GM23338 (cell line): ENCODE measurements around the gene TRMT44. TPM values are rescaled to one million over a fixed set of nuclear protein-coding genes. Genes with fewer than 3 reads are reported as not detected.

ENCODE experiments used
- ATAC-seq: fragments of 200-7000 bp; cut with Tn5 transposase; 3 replicates; pipeline ENCODE4 v1.9.1; 2020
- DNase-seq: peaks from one replicate; pipeline ENCODE4 v3.0.0-alpha.2; 2015; ENCODE audit warnings: low spot score
- H2AFZ ChIP-seq: fragments of 200-600 bp; sonication (generic); 2 replicates; pipeline ENCODE4 v1.8.0; 2016; ENCODE audit warnings: antibody characterized with exemption, mild to moderate bottlenecking, moderate library complexity
- H3F3A ChIP-seq: fragments of 200-600 bp; sonication (generic); replicated peaks from 2 replicates; pipeline ENCODE4 v1.8.0; 2017; ENCODE audit warnings: antibody characterized with exemption, mixed run types, low read depth
- H3K27ac ChIP-seq: fragments of 200-600 bp; sonication (generic); 2 replicates; pipeline ENCODE4 v1.6.1; 2016; ENCODE audit warnings: low read depth
- H3K27me3 ChIP-seq: fragments of 200-600 bp; sonication (generic); 2 replicates; pipeline ENCODE4 v1.8.0; 2016; ENCODE audit warnings: mild to moderate bottlenecking, mixed run types, moderate library complexity; ENCODE audit not compliant: insufficient read depth
- H3K36me3 ChIP-seq: fragments of 200-600 bp; sonication (generic); 2 replicates; pipeline ENCODE4 v1.8.0; 2016; ENCODE audit warnings: mild to moderate bottlenecking; ENCODE audit not compliant: insufficient read depth
- H3K4me1 ChIP-seq: fragments of 200-600 bp; sonication (generic); 2 replicates; pipeline ENCODE4 v1.8.0; 2016; ENCODE audit warnings: mild to moderate bottlenecking, moderate library complexity; ENCODE audit not compliant: insufficient read depth
- H3K4me2 ChIP-seq: fragments of 200-600 bp; sonication (generic); 2 replicates; pipeline ENCODE4 v1.7.1; 2017; ENCODE audit warnings: mixed run types
- H3K4me3 ChIP-seq: fragments of 200-600 bp; sonication (generic); 2 replicates; pipeline ENCODE4 v1.6.1; 2016; ENCODE audit warnings: mixed run types
- H3K79me2 ChIP-seq: fragments of 200-600 bp; sonication (generic); replicated peaks from 2 replicates; pipeline ENCODE4 v1.8.0; 2017; ENCODE audit warnings: mild to moderate bottlenecking; ENCODE audit not compliant: insufficient read depth
- H3K9me2 ChIP-seq: fragments of 200-600 bp; sonication (generic); 2 replicates; pipeline ENCODE4 v1.8.0; 2017; ENCODE audit not compliant: insufficient read depth
- H4K20me1 ChIP-seq: fragments of 200-600 bp; sonication (generic); replicated peaks from 2 replicates; pipeline ENCODE4 v1.8.0; 2017; ENCODE audit warnings: mild to moderate bottlenecking; ENCODE audit not compliant: insufficient read depth
- H3K27ac Mint-ChIP-seq: 2 replicates; pipeline ENCODE4 v1.8.0; 2020; ENCODE audit warnings: inconsistent platforms, mild to moderate bottlenecking, moderate library complexity, mixed read lengths
- H3K27me3 Mint-ChIP-seq: 3 replicates; pipeline ENCODE4 v1.8.0; 2022; ENCODE audit warnings: low read depth, mild to moderate bottlenecking, moderate library complexity, mixed read lengths, inconsistent platforms; ENCODE audit not compliant: insufficient read depth, poor library complexity
- H3K36me3 Mint-ChIP-seq: 3 replicates; pipeline ENCODE4 v1.8.0; 2021; ENCODE audit warnings: low read depth, mild to moderate bottlenecking, inconsistent platforms, moderate library complexity, mixed read lengths
- H3K4me1 Mint-ChIP-seq: 3 replicates; pipeline ENCODE4 v1.8.0; 2020; ENCODE audit warnings: mild to moderate bottlenecking, inconsistent platforms, mixed read lengths
- H3K4me3 Mint-ChIP-seq: 3 replicates; pipeline ENCODE4 v1.8.0; 2021; ENCODE audit warnings: moderate library complexity, mild to moderate bottlenecking, inconsistent platforms, mixed read lengths
- H3K9me3 Mint-ChIP-seq: 3 replicates; pipeline ENCODE4 v1.8.0; 2020; ENCODE audit warnings: moderate library complexity, mild to moderate bottlenecking, inconsistent platforms, mixed read lengths
- ETS1 ChIP-seq: IDR thresholded peaks from 2 replicates; pipeline ENCODE4 v1.6.1; 2016; ENCODE audit warnings: antibody characterized with exemption
- NANOG ChIP-seq: IDR thresholded peaks from 2 replicates; pipeline ENCODE4 v1.6.1; 2016; ENCODE audit warnings: antibody characterized with exemption, borderline replicate concordance
- POLR2AphosphoS5 ChIP-seq: IDR thresholded peaks from 2 replicates; pipeline ENCODE4 v1.6.1; 2016; ENCODE audit warnings: antibody characterized with exemption, low read depth
- STAT1 ChIP-seq: IDR thresholded peaks from one replicate; pipeline ENCODE4 v1.6.1; 2016; ENCODE audit warnings: antibody characterized with exemption; ENCODE audit not compliant: unreplicated experiment
- ZNF114 ChIP-seq: fragments of 250-450 bp; sonication (Bioruptor Pico); IDR thresholded peaks from 2 replicates; pipeline ENCODE4 v1.5.0; 2020; ENCODE audit warnings: mild to moderate bottlenecking, moderate library complexity
- ZNF331 ChIP-seq: fragments of 250-450 bp; sonication (Bioruptor Pico); IDR thresholded peaks from 2 replicates; pipeline ENCODE4 v1.5.0; 2020; ENCODE audit warnings: low read depth, mild to moderate bottlenecking, moderate library complexity
- polyA plus RNA-seq: library from polyadenylated mRNA; unstranded; fragments of >200 nt; fragmentation: Nextera tagmentation; extraction: Ambion mirVana; gene quantifications from 2 replicates; pipeline ENCODE4 v1.2.1, GENCODE V29; 2016
- total RNA-seq: library from RNA; depleted of rRNA; stranded (reverse); fragments of >200 nt; shearing (Covaris generic); gene quantifications from 2 replicates; pipeline ENCODE4 v1.2.3, GENCODE V29; 2014
- TF ChIP-seq, protein P1 (sequence below): fragments of 250-450 bp; sonication (Bioruptor Pico); IDR thresholded peaks from 2 replicates; pipeline ENCODE4 v1.5.0; 2020; ENCODE audit warnings: mild to moderate bottlenecking, moderate library complexity

The TRMT44 gene
- total and polyA plus RNA-seq, 2 experiments from 2014 or later: 10.3 to 49.8 TPM

- H3K4me2 ChIP-seq: no peak overlapping the region
- no peak overlapping the region; the same call in 2 of the 3 replicates for H3K4me3 Mint-ChIP-seq
- no peaks in the 10 kb centered on the region; the same call in 1 of the 2 replicates for H3K4me1 ChIP-seq
- no peaks in the 10 kb centered on the region for H3K9me2 ChIP-seq
- DNase-seq (no peak), ATAC-seq (no peak)
- H3K27me3 Mint-ChIP-seq: peaks cover 9% of the 10 kb centered on the region
- H3K36me3 ChIP-seq: no peaks in the 10 kb centered on the region
- peaks cover 15% of the 10 kb centered on the region for H3K4me1 Mint-ChIP-seq
- peaks cover 3% of the 10 kb centered on the region; the same call in 2 of the 3 replicates for H3K36me3 Mint-ChIP-seq
- no peak overlapping the region for H3K27ac ChIP-seq
- no peaks in the 10 kb centered on the region; the same call in 1 of the 2 replicates for H4K20me1 ChIP-seq
- H3K9me3 Mint-ChIP-seq: no peaks in the 10 kb centered on the region
- H3K27ac Mint-ChIP-seq: no peak overlapping the region
- no peaks in the 10 kb centered on the region for H3F3A ChIP-seq
- TF ChIP-seq STAT1: no peak
- TF ChIP-seq, protein P1, sequence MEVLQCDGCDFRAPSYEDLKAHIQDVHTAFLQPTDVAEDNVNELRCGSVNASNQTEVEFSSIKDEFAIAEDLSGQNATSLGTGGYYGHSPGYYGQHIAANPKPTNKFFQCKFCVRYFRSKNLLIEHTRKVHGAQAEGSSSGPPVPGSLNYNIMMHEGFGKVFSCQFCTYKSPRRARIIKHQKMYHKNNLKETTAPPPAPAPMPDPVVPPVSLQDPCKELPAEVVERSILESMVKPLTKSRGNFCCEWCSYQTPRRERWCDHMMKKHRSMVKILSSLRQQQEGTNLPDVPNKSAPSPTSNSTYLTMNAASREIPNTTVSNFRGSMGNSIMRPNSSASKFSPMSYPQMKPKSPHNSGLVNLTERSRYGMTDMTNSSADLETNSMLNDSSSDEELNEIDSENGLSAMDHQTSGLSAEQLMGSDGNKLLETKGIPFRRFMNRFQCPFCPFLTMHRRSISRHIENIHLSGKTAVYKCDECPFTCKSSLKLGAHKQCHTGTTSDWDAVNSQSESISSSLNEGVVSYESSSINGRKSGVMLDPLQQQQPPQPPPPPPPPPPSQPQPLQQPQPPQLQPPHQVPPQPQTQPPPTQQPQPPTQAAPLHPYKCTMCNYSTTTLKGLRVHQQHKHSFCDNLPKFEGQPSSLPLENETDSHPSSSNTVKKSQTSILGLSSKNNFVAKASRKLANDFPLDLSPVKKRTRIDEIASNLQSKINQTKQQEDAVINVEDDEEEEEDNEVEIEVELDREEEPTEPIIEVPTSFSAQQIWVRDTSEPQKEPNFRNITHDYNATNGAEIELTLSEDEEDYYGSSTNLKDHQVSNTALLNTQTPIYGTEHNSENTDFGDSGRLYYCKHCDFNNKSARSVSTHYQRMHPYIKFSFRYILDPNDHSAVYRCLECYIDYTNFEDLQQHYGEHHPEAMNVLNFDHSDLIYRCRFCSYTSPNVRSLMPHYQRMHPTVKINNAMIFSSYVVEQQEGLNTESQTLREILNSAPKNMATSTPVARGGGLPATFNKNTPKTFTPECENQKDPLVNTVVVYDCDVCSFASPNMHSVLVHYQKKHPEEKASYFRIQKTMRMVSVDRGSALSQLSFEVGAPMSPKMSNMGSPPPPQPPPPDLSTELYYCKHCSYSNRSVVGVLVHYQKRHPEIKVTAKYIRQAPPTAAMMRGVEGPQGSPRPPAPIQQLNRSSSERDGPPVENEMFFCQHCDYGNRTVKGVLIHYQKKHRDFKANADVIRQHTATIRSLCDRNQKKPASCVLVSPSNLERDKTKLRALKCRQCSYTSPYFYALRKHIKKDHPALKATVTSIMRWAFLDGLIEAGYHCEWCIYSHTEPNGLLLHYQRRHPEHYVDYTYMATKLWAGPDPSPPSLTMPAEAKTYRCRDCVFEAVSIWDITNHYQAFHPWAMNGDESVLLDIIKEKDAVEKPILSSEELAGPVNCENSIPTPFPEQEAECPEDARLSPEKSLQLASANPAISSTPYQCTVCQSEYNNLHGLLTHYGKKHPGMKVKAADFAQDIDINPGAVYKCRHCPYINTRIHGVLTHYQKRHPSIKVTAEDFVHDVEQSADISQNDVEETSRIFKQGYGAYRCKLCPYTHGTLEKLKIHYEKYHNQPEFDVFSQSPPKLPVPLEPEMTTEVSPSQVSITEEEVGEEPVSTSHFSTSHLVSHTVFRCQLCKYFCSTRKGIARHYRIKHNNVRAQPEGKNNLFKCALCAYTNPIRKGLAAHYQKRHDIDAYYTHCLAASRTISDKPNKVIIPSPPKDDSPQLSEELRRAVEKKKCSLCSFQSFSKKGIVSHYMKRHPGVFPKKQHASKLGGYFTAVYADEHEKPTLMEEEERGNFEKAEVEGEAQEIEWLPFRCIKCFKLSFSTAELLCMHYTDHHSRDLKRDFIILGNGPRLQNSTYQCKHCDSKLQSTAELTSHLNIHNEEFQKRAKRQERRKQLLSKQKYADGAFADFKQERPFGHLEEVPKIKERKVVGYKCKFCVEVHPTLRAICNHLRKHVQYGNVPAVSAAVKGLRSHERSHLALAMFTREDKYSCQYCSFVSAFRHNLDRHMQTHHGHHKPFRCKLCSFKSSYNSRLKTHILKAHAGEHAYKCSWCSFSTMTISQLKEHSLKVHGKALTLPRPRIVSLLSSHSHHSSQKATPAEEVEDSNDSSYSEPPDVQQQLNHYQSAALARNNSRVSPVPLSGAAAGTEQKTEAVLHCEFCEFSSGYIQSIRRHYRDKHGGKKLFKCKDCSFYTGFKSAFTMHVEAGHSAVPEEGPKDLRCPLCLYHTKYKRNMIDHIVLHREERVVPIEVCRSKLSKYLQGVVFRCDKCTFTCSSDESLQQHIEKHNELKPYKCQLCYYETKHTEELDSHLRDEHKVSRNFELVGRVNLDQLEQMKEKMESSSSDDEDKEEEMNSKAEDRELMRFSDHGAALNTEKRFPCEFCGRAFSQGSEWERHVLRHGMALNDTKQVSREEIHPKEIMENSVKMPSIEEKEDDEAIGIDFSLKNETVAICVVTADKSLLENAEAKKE (CRISPR knock-in tag): no peak
- no peak for TF ChIP-seq ZNF331 (CRISPR knock-in tag)
- no peak for TF ChIP-seq NANOG
- no peak for TF ChIP-seq ZNF114 (CRISPR knock-in tag)
- no peak for TF ChIP-seq POLR2AphosphoS5
- H3K4me3 ChIP-seq: no peak overlapping the region
- no peaks in the 10 kb centered on the region for H3K27me3 ChIP-seq
- no peaks in the 10 kb centered on the region for H3K79me2 ChIP-seq
- H2AFZ ChIP-seq: no peak overlapping the region
Measured at GRCh38 chr4:8412288-8412687, 28.3 kb upstream of the TRMT44 start.

GRCh38 chr4:8414377-8414776 is 26.2 kb upstream of the TRMT44 start:
- H4K20me1 ChIP-seq: no peaks in the 10 kb centered on the region; the same call in 1 of the 2 replicates
- no peak overlapping the region for H3K4me3 ChIP-seq
- no peaks in the 10 kb centered on the region for H3K36me3 ChIP-seq
- Mint-ChIP-seq H3K27me3 (peaks cover 9% of the 10 kb centered on the region), H3K36me3 (peaks cover 3% of the 10 kb centered on the region; the same call in 2 of the 3 replicates), H3K4me3 (no peak overlapping the region), H3K27ac (no peak overlapping the region), H3K4me1 (peaks cover 13% of the 10 kb centered on the region), H3K9me3 (no peaks in the 10 kb centered on the region)
- H3K9me2 ChIP-seq: no peaks in the 10 kb centered on the region
- no peaks in the 10 kb centered on the region; the same call in 1 of the 2 replicates for H3K4me1 ChIP-seq
- H3K4me2 ChIP-seq: no peak overlapping the region
- no peaks in the 10 kb centered on the region for H3K27me3 ChIP-seq
- no peak for ATAC-seq
- 0 out of 2 replicates have a peak, but pooled peaks cover 4% of the 10 kb centered on the region for H3K79me2 ChIP-seq
- no peak overlapping the region for H3K27ac ChIP-seq
- H3F3A ChIP-seq: no peaks in the 10 kb centered on the region
- no peak overlapping the region for H2AFZ ChIP-seq
- no peak for DNase-seq
- TF ChIP-seq ZNF331 (CRISPR knock-in tag) (no peak), ETS1 (no peak)
